ENCODE results near the gene USF2.

The USF2 gene

DNA sequence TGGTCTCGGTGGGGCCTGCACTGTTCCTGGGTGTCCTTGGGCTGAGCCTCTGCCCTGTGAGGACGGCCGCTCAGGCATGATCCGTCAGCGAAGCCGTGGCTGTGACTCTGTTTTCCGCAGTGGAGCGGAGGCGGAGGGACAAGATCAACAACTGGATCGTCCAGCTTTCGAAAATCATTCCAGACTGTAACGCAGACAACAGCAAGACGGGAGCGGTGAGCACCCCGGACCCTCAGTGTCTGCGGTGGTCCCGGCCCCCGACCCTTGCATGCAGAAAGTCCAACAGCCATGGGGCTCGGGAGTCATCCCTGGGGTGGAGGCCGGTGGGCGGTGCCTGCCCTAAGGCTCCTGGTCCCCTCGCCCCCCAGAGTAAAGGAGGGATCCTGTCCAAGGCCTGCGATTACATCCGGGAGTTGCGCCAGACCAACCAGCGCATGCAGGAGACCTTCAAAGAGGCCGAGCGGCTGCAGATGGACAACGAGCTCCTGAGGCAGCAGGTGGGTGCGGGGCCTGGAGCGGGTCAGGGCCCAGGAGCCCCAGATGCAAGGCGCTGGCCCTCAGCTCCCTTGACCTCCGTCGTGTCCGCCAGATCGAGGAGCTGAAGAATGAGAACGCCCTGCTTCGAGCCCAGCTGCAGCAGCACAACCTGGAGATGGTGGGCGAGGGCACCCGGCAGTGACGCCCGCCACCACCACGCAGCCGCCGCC lies 10.0 kb downstream of the USF2 start:
- no peak for TF ChIP-seq EP300 (IDR thresholded peaks at IDR 0.05; ENCODE audit: borderline replicate concordance)

DNA sequence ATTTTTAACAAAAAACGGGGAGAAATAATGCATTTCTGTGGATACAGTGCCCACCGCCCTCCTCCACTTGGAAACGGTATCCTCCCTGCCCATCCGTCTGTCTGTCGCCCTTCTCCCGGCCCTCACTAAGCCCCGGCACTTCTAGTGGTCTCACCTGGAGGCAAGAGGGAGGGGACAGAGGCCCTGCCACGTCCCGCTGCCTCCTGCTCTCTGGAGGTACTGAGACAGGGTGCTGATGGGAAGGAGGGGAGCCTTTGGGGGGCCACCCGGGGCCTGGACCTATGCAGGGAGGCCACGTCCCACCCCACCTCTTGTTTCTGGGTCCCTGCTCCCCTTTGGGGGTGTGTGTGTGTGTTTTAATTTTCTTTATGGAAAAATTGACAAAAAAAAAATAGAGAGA lies 10.6 kb downstream of the USF2 start:
- TF ChIP-seq TEAD4 (IDR thresholded peaks at IDR 0.05) (no peak), RAD21 (IDR thresholded peaks at IDR 0.05; ENCODE audit: low read depth) (no peak), EGR1 (IDR thresholded peaks at IDR 0.05) (no peak), TAF1 (IDR thresholded peaks at IDR 0.05; ENCODE audit: low read depth) (no peak), YY1 (IDR thresholded peaks at IDR 0.05; ENCODE audit: low read depth) (no peak), EP300 (IDR thresholded peaks at IDR 0.05; ENCODE audit: borderline replicate concordance) (no peak), NFIC (IDR thresholded peaks at IDR 0.05) (no peak), FOXM1 (IDR thresholded peaks at IDR 0.05; ENCODE audit: borderline replicate concordance, low read depth) (no peak), CEBPB (IDR thresholded peaks at IDR 0.05) (no peak), TCF12 (IDR thresholded peaks at IDR 0.05; ENCODE audit: low read depth) (no peak), CREB1 (IDR thresholded peaks at IDR 0.05; ENCODE audit: low read depth) (no peak), ZBTB7A (IDR thresholded peaks at IDR 0.05; ENCODE audit: low read depth) (no peak)
- TF ChIP-seq, protein P1, sequence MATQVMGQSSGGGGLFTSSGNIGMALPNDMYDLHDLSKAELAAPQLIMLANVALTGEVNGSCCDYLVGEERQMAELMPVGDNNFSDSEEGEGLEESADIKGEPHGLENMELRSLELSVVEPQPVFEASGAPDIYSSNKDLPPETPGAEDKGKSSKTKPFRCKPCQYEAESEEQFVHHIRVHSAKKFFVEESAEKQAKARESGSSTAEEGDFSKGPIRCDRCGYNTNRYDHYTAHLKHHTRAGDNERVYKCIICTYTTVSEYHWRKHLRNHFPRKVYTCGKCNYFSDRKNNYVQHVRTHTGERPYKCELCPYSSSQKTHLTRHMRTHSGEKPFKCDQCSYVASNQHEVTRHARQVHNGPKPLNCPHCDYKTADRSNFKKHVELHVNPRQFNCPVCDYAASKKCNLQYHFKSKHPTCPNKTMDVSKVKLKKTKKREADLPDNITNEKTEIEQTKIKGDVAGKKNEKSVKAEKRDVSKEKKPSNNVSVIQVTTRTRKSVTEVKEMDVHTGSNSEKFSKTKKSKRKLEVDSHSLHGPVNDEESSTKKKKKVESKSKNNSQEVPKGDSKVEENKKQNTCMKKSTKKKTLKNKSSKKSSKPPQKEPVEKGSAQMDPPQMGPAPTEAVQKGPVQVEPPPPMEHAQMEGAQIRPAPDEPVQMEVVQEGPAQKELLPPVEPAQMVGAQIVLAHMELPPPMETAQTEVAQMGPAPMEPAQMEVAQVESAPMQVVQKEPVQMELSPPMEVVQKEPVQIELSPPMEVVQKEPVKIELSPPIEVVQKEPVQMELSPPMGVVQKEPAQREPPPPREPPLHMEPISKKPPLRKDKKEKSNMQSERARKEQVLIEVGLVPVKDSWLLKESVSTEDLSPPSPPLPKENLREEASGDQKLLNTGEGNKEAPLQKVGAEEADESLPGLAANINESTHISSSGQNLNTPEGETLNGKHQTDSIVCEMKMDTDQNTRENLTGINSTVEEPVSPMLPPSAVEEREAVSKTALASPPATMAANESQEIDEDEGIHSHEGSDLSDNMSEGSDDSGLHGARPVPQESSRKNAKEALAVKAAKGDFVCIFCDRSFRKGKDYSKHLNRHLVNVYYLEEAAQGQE (IDR thresholded peaks at IDR 0.05; ENCODE audit: low read depth) = no peak
- TF ChIP-seq, protein P2, sequence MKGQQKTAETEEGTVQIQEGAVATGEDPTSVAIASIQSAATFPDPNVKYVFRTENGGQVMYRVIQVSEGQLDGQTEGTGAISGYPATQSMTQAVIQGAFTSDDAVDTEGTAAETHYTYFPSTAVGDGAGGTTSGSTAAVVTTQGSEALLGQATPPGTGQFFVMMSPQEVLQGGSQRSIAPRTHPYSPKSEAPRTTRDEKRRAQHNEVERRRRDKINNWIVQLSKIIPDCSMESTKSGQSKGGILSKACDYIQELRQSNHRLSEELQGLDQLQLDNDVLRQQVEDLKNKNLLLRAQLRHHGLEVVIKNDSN (IDR thresholded peaks at IDR 0.05) = no peak
- TF ChIP-seq, protein P3, sequence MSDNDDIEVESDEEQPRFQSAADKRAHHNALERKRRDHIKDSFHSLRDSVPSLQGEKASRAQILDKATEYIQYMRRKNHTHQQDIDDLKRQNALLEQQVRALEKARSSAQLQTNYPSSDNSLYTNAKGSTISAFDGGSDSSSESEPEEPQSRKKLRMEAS (IDR thresholded peaks at IDR 0.05) = no peak

DNA sequence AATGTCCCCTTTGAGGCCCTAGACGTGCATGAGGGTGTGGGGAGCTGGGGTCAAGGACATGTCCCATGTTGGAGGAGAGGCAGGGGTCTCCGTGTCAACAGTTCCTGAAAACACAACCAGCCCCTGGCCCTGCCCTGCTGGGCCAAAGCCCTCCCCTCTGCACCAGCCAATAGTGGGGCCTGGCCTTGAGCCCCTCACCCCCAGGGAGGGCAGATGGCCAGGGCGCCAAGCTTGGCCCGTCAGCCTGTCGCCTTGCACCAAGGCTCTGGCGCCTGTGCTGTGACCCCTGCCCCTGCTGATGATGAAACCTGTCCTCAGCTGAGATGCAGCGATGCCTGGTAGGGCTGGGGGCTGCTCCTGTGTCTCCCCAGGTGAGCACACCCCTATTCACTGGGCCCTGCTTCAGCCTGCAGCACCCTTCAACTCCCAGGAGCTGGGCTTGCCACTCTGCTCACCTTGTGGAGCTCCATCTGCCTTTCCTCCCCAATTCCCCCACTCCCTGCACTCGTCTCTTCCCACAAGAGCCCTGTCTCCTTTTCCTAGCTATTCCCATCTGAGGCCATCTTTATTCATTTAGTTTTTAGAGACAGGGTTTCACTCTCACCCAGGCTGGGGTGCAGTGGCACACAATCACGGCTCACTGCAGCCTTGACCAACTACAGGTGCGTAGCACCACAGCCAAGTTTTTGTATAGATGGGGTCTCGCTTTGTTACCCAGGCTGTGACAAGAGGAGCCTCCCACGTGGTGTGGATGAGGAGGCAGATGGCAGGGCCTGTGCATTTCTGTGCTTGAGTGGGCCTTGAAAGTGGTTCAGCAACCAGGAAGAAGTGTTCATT lies 11.4 kb downstream of the USF2 start:
- TF ChIP-seq NFIC (IDR thresholded peaks at IDR 0.05) (no peak), TEAD4 (IDR thresholded peaks at IDR 0.05) (no peak), CEBPB (IDR thresholded peaks at IDR 0.05) (no peak), EGR1 (IDR thresholded peaks at IDR 0.05) (no peak), EP300 (IDR thresholded peaks at IDR 0.05; ENCODE audit: borderline replicate concordance) (no peak), CREB1 (IDR thresholded peaks at IDR 0.05; ENCODE audit: low read depth) (no peak), FOXM1 (IDR thresholded peaks at IDR 0.05; ENCODE audit: borderline replicate concordance, low read depth) (no peak), YY1 (IDR thresholded peaks at IDR 0.05; ENCODE audit: low read depth) (no peak), ZBTB7A (IDR thresholded peaks at IDR 0.05; ENCODE audit: low read depth) (no peak), TAF1 (IDR thresholded peaks at IDR 0.05; ENCODE audit: low read depth) (no peak), RAD21 (IDR thresholded peaks at IDR 0.05; ENCODE audit: low read depth) (no peak), TCF12 (IDR thresholded peaks at IDR 0.05; ENCODE audit: low read depth) (no peak)
- TF ChIP-seq, protein P3 (IDR thresholded peaks at IDR 0.05) = no peak
- TF ChIP-seq, protein P1 (IDR thresholded peaks at IDR 0.05; ENCODE audit: low read depth) = no peak
- TF ChIP-seq, protein P2 (IDR thresholded peaks at IDR 0.05) = no peak

DNA sequence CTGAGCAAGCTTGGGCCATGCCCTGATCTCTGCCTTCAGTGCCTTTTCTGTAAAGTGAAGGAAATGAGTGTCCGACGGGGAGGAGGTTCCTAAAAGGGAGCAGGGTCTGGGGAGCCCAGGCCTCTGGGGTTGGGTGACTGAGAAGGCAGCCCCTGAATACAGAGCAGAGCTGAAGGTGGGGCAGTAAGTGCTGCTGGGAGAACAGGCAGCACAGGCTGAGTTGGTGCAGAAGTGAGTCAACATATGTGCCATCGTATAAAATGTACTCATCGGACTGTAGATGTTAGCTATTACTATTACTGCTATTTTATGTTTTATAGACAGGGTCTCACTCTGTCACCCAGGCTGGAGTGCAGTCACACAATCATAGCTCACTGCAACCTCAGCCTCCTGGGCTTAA lies 12.5 kb downstream of the USF2 start:
- TF ChIP-seq, protein P2 (IDR thresholded peaks at IDR 0.05) = no peak
- TF ChIP-seq CEBPB (IDR thresholded peaks at IDR 0.05) (no peak), RAD21 (IDR thresholded peaks at IDR 0.05; ENCODE audit: low read depth) (no peak), EP300 (IDR thresholded peaks at IDR 0.05; ENCODE audit: borderline replicate concordance) (no peak), FOXM1 (IDR thresholded peaks at IDR 0.05; ENCODE audit: borderline replicate concordance, low read depth) (no peak), NFIC (IDR thresholded peaks at IDR 0.05) (no peak), CREB1 (IDR thresholded peaks at IDR 0.05; ENCODE audit: low read depth) (no peak), EGR1 (IDR thresholded peaks at IDR 0.05) (no peak), YY1 (IDR thresholded peaks at IDR 0.05; ENCODE audit: low read depth) (no peak), ZBTB7A (IDR thresholded peaks at IDR 0.05; ENCODE audit: low read depth) (no peak)
- TF ChIP-seq, protein P3 (IDR thresholded peaks at IDR 0.05) = no peak

All from Ishikawa (cell line).